ENCODE measurements around the gene SPECC1L. TPM values are rescaled to one million over a fixed set of nuclear protein-coding genes. Genes with fewer than 3 reads are reported as not detected.

SPECC1L gene
- total RNA-seq, 2 donors from 2014 or later, result 61.9 to 69.1 TPM

DNA sequence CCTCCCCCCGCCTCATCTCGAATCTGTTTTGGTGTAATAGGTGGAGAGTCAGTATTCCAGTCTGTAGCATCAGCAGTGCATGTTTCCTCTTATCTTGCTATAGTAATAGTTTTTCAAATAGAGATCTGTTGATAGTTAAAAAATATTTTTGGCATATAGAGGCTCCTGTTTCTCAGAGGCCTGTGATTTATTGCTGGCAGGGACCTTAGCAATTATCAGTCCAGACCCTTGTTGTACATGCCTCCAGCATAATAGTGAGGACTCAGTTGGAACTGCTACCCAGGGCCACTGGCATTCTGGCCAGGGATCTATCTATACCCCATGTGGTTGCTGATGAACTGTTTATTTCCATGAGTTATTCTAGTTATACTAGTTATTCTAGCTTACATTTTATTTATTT, 52.6 kb downstream of the SPECC1L start:
- Mint-ChIP-seq H3K4me3 (no peak overlapping the region), H3K9me3 (peaks cover 13% of the 10 kb centered on the region), H3K27me3 (ENCODE audit: insufficient read depth) (no peaks in the 10 kb centered on the region), H3K4me1 (peaks cover 21% of the 10 kb centered on the region), H3K27ac (no peak overlapping the region), H3K36me3 (ENCODE audit: low read depth) (peaks cover 54% of the 10 kb centered on the region)
- no peaks in the 10 kb centered on the region for H3K27me3 ChIP-seq (ENCODE audit: control insufficient read depth, insufficient read depth, low read length, poor library complexity, severe bottlenecking)
- no peaks in the 10 kb centered on the region for H3K9me3 ChIP-seq (ENCODE audit: control insufficient read depth, low read length)
- no peak for DNase-seq
- 83 to 92% methylated on average over 2 of the region's 2 CpGs for WGBS, 2 experiments (ENCODE audit: insufficient coverage in 1 of 2, insufficient read length in 1 of 2)
- H3K9ac ChIP-seq (ENCODE audit: extremely low read depth, low read length, poor library complexity, severe bottlenecking), result no peak overlapping the region
- no peak overlapping the region for H3K4me3 ChIP-seq (ENCODE audit: low read length)
- TF ChIP-seq, protein P1, sequence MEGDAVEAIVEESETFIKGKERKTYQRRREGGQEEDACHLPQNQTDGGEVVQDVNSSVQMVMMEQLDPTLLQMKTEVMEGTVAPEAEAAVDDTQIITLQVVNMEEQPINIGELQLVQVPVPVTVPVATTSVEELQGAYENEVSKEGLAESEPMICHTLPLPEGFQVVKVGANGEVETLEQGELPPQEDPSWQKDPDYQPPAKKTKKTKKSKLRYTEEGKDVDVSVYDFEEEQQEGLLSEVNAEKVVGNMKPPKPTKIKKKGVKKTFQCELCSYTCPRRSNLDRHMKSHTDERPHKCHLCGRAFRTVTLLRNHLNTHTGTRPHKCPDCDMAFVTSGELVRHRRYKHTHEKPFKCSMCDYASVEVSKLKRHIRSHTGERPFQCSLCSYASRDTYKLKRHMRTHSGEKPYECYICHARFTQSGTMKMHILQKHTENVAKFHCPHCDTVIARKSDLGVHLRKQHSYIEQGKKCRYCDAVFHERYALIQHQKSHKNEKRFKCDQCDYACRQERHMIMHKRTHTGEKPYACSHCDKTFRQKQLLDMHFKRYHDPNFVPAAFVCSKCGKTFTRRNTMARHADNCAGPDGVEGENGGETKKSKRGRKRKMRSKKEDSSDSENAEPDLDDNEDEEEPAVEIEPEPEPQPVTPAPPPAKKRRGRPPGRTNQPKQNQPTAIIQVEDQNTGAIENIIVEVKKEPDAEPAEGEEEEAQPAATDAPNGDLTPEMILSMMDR (conservative IDR thresholded peaks at IDR 0.05), result no peak
- H3K36me3 ChIP-seq (ENCODE audit: control insufficient read depth, insufficient read depth, low read length), result peaks cover 57% of the 10 kb centered on the region
- no peak overlapping the region for H3K27ac ChIP-seq (ENCODE audit: low read depth, low read length)
- H3K4me1 ChIP-seq (ENCODE audit: control insufficient read depth, insufficient read depth, low read length), result no peaks in the 10 kb centered on the region

DNA sequence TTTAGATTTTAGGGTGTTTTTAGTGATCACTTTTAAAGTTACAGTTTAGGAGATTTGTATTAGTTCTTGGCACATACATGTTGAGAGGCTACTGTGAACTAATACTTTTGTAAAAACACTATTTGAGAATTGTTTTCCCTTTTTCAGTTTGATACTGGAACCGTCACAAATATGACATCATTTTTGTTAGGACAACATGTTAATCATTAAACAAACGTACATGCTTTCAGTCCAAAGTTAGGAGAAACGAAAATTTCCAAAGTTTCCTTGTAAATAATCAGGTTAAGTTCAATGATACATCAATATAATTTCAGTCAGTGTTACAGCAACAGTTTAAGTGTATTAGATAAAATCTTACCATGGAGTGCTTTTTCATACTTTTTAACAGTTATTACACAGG, 53.1 kb downstream of the SPECC1L start:
- H3K4me1 ChIP-seq (ENCODE audit: control insufficient read depth, insufficient read depth, low read length), result no peaks in the 10 kb centered on the region

DNA sequence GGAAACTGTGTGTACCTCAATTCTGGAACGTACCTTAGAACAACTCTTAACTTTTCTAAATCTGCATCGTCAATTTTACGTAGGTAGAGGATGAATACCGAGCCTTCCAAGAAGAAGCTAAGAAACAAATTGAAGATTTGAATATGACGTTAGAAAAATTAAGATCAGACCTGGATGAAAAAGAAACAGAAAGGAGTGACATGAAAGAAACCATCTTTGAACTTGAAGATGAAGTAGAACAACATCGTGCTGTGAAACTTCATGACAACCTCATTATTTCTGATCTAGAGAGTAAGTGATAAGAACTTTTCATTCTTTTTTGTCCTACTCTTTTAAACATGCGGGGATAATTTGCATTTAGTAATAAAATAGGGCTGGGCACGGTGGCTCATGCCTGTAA, 53.5 kb downstream of the SPECC1L start:
- H3K36me3 Mint-ChIP-seq (ENCODE audit: low read depth), result peaks cover 50% of the 10 kb centered on the region
- no peaks in the 10 kb centered on the region for H3K9me3 ChIP-seq (ENCODE audit: control insufficient read depth, low read length)
- H3K27me3 ChIP-seq (ENCODE audit: control insufficient read depth, insufficient read depth, low read length, poor library complexity, severe bottlenecking), result no peaks in the 10 kb centered on the region
- H3K27me3 Mint-ChIP-seq (ENCODE audit: insufficient read depth), result no peaks in the 10 kb centered on the region
- no peaks in the 10 kb centered on the region for H3K4me1 ChIP-seq (ENCODE audit: control insufficient read depth, insufficient read depth, low read length)
- H3K9me3 Mint-ChIP-seq, result peaks cover 4% of the 10 kb centered on the region
- H3K4me3 Mint-ChIP-seq, result no peak overlapping the region
- no peak overlapping the region for H3K9ac ChIP-seq (ENCODE audit: extremely low read depth, low read length, poor library complexity, severe bottlenecking)
- WGBS, 2 experiments (ENCODE audit: insufficient coverage in 1 of 2, insufficient read length in 1 of 2), result 95 to 97% methylated on average over 7 to 8 of the region's 8 CpGs
- no peak overlapping the region for H3K27ac Mint-ChIP-seq
- H3K27ac ChIP-seq (ENCODE audit: low read depth, low read length), result no peak overlapping the region
- peaks cover 21% of the 10 kb centered on the region for H3K4me1 Mint-ChIP-seq
- TF ChIP-seq, protein P1 (conservative IDR thresholded peaks at IDR 0.05), result no peak
- H3K4me3 ChIP-seq (ENCODE audit: low read length), result no peak overlapping the region
- DNase-seq, result no peak
- peaks cover 57% of the 10 kb centered on the region for H3K36me3 ChIP-seq (ENCODE audit: control insufficient read depth, insufficient read depth, low read length)

More for the DNA sequence above, 53.1 kb downstream of the SPECC1L start:
- WGBS, 2 experiments (ENCODE audit: insufficient coverage in 1 of 2, insufficient read length in 1 of 2), result 83 to 93% methylated on average over 1 to 3 of the region's 3 CpGs
- TF ChIP-seq, protein P1 (conservative IDR thresholded peaks at IDR 0.05), result no peak
- Mint-ChIP-seq H3K9me3 (peaks cover 8% of the 10 kb centered on the region), H3K4me1 (peaks cover 21% of the 10 kb centered on the region), H3K27ac (no peak overlapping the region), H3K36me3 (ENCODE audit: low read depth) (peaks cover 50% of the 10 kb centered on the region), H3K4me3 (no peak overlapping the region), H3K27me3 (ENCODE audit: insufficient read depth) (no peaks in the 10 kb centered on the region)
- Histone ChIP-seq H3K36me3 (ENCODE audit: control insufficient read depth, insufficient read depth, low read length) (peaks cover 57% of the 10 kb centered on the region), H3K9me3 (ENCODE audit: control insufficient read depth, low read length) (no peaks in the 10 kb centered on the region), H3K27ac (ENCODE audit: low read depth, low read length) (no peak overlapping the region), H3K4me3 (ENCODE audit: low read length) (no peak overlapping the region), H3K9ac (ENCODE audit: extremely low read depth, low read length, poor library complexity, severe bottlenecking) (no peak overlapping the region), H3K27me3 (ENCODE audit: control insufficient read depth, insufficient read depth, low read length, poor library complexity, severe bottlenecking) (no peaks in the 10 kb centered on the region)
- DNase-seq, result no peak
